Astrocyte of the spinal cord (primary cell): ENCODE data around the gene REX1BD.

ENCODE experiments used
- DNase-seq: peaks from one replicate; pipeline ENCODE4 v3.0.0; 2011; ENCODE audit warnings: low read depth, low spot score
- H3K4me3 ChIP-seq: 2 replicates; pipeline ENCODE4 v1.5.1; 2011; ENCODE audit warnings: low read depth, mild to moderate bottlenecking, low read length, moderate library complexity
- in situ Hi-C: cut with HindIII; loops from 2 replicates; pipeline ENCODE4 v1.10.0; 2017; ENCODE audit warnings: low sequenced_read_pairs
- TF ChIP-seq, protein P1 (sequence below): IDR thresholded peaks from 2 replicates; pipeline ENCODE4 v1.5.1; 2012; ENCODE audit warnings: low read depth, mild to moderate bottlenecking, low read length, inconsistent platforms

The REX1BD gene

DNA sequence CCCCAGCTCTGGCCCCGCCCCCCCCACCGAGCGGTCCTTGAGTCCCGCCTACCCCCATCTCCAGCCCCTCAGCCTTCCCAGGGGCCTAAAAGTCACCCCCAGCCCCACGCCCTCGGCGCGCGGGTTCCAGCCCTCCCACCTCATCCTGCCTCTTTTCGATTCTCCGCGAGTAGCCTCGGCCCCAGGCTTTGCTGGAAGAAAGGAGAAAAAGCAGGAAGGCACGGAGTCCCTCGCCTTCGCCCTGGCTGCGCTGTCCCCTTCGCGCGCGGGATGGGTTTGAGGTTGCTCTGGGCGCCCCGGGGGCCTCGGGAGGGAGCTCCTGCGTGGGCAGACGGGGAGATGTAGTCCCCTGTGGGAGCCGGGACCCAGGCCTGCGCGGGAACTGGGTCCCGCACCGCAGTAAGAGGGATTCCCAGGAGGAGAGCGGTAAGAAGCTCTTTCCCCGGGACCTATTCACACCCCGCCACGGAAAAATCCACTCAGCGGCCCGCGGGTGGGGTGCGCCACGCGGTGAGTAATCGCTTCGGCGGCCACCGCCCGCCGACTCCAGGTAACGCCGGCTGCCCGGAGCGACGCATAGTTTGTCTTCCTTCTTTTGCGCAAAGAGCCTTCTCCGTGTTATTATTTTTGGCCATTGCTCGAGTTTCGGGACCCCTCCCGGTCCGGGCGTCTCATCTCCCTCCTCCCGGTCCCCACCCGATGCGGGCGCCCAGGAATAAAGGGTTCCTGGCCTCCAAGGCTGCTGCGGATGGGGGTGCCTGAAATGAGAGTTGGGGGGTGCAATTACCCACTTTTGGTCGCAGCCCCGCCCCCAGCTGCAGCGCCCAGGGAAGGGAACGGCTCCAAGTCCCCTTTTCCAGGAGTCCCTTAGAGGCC is 18.9 kb downstream of the REX1BD start:
- in situ Hi-C loops: no loop called here
- TF ChIP-seq, protein P1, sequence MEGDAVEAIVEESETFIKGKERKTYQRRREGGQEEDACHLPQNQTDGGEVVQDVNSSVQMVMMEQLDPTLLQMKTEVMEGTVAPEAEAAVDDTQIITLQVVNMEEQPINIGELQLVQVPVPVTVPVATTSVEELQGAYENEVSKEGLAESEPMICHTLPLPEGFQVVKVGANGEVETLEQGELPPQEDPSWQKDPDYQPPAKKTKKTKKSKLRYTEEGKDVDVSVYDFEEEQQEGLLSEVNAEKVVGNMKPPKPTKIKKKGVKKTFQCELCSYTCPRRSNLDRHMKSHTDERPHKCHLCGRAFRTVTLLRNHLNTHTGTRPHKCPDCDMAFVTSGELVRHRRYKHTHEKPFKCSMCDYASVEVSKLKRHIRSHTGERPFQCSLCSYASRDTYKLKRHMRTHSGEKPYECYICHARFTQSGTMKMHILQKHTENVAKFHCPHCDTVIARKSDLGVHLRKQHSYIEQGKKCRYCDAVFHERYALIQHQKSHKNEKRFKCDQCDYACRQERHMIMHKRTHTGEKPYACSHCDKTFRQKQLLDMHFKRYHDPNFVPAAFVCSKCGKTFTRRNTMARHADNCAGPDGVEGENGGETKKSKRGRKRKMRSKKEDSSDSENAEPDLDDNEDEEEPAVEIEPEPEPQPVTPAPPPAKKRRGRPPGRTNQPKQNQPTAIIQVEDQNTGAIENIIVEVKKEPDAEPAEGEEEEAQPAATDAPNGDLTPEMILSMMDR: no peak
- DNase-seq: no peak
- H3K4me3 ChIP-seq: no peak overlapping the region

DNA sequence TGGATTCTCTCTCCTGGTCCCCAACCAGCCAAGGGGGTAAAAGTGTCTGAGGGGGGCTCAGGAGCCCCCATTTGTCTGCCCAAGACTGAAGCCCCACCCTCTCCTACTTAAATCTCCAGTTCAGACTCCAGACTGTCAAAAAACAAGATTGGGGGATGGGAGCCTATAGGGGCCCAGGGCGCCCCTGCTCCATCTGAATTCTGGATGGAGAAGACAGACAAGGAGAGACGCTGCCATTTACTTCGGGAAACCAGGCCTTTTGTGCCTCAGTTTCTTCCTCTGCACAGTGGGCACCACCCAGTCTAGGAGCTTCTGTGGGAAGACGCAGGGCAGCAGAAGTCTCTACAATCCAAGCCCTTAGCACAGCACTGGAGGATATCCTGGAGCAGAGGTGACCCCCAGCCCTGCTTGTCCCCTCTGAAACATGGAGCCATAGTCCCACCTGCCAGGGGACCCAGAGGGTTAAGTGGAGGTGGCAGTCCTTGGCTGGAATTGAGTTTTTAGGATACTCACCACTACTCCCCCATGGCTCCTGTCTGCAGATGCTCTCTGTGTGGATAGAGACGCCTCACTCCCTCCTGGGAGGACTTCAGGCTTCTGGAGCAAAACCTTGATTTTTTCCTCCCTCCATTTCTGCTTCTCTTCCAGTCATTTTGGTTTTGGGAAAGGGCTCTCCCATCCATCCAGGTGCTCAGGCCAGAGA is 19.7 kb downstream of the REX1BD start:
- DNase-seq: no peak
- in situ Hi-C loops: no loop called here
- TF ChIP-seq, protein P1: no peak
- H3K4me3 ChIP-seq: no peak overlapping the region

DNA sequence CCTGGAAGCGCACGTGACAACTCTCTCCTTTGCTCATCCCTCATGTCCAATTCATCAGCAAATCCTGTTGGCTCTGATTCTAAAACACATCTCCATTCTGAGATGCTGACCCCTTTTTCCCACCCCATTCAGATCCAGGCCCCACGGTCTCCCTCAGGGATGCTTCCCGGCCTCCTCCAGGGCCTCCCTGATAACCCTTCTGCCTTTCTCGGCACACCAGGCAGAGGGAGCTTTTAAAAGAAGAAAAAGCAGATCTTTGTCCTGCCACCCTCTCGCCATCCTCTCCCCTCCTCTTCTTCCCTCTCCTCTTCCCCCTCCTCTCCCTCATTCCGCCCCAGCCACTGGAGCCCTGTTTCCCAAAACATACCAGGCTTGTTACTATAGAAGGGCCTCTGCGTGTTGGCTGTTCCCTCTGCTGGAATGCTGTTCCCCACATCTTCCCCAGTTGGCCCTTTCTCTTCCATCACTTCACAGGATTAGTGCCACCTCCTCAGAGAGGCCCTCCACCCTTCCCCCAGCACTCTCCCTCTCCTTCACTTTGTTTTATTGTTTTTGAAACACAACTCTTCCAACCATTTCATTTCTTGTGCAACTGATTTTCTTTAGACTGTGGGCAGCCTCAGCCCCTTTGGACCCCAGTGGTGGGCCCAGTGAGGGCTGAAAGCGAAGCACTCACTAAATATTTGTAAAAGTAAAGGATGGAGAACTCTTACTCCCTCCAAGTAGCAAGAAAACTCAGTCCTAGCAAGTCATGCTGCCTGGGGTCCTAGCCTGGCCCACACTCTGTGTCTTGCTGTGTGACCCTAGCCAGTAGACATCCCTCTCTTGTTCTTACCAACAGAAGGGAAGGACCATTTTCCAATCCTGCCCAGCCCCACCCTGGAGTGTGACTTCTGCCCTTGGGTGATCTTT is 20.5 kb downstream of the REX1BD start:
- no peak for DNase-seq
- H3K4me3 ChIP-seq: no peak overlapping the region
- TF ChIP-seq, protein P1: no peak
- in situ Hi-C loops: no loop called here

DNA sequence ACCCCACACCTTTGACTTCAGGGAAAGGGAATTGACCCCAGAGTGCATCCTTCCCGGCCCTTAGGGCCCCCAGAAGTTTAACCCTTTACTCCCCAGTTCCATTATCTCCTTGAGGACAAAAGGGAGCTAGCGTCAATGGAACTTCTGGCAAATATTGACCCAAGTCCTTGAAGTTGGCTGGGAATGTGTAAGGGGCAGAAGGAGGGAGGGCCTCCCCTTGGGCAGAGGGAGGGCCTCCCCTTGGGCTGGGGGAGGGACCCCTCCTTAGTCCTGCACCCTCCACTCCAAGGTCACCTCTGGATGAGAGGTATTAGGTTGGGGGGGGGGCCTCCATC is 21.1 kb downstream of the REX1BD start:
- TF ChIP-seq, protein P1: no peak
- no peak for DNase-seq
- no peak overlapping the region for H3K4me3 ChIP-seq
- in situ Hi-C loops: no loop called here

DNA sequence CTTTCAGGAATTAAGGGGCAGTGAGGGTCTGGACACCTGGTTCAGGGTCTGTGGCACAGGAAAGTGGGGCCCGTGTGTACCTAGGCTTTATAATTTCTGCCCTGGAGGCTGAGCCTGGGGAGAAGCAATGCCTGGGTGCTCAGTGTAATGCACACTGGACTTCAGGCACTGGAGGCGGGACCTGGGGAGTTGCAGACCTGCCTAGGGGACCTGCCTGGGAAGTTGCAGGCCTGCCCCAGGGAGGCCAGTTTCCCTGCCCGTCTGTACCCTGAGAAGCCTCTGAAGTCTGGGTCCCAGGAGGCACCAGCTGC is 21.6 kb downstream of the REX1BD start:
- DNase-seq: no peak
- H3K4me3 ChIP-seq: no peak overlapping the region
- in situ Hi-C loops: no loop called here
- TF ChIP-seq, protein P1: no peak

DNA sequence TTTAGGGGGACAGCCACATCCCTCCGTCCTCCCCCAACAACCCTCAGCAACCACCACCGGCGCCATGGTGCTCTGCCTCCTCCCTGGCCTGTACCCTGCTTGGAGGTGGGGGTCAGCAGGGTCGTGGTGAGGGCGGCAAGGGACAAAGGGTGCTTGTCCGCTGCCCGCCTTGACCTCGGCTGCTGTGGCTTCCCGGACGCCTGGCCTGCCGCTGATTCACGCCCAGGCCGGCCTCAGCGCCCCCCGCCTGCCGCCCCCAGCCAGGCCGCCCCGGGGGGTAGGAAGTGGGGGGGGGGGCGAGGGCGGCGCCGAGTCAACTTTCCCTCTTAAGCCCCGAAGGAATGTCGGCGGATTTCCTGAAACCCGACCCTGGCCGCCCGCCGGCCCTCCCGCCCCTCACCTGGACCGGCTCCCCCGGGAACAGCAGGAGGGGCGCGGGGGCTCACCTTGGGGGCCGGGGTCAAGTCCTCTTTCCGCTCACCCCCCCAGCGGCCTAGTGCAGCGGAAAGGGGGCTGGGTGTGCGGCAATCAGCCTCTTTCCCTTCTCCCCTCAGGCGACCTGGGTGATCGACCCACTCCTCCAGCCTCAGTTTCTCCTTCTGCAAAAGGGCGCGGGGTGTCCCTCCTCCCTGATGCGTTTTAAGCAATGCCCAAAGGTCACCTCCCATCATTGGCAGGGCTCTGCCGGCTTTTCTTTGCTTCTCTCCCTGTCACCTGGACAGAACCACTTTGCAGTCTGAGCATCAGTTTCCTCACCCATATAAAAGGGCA is 22.1 kb downstream of the REX1BD start:
- TF ChIP-seq, protein P1: no peak
- no peak for DNase-seq
- in situ Hi-C loops: no loop called here
- H3K4me3 ChIP-seq: no peak overlapping the region
